HEK293 (cell line): ENCODE data around the gene PTX4.

Experiments
- CTCF ChIA-PET: fragments of 350-600 bp; formaldehyde crosslinking; extraction: SDS; loops from one replicate; lab custom pipeline; 2021; ENCODE audit warnings: antibody characterized with exemption; lab: Yijun Ruan, JAX
- POLR2A ChIA-PET: fragments of 300-600 bp; formaldehyde crosslinking; extraction: SDS; loops from one replicate; lab custom pipeline; 2020; ENCODE audit warnings: antibody characterized with exemption, inconsistent platforms; lab: Yijun Ruan, JAX
- H3K27ac ChIP-seq: fragments of 200-500 bp; sonication (Bioruptor generic); 2 replicates; pipeline ENCODE4 v1.5.1; 2014; ENCODE audit warnings: low read depth, low read length, control low read depth, inconsistent platforms; ENCODE audit errors: extremely low read depth
- H3K36me3 ChIP-seq, 2 experiments: fragments of 200-500 bp in 1 of 2; sonication (Bioruptor generic) in 1 of 2; 1 replicate in 1 of 2; 2 replicates in 1 of 2; pipeline ENCODE4 v1.5.1; 2014 to 2017; ENCODE audit warnings: inconsistent platforms in 2 of 2, low read length in 2 of 2; ENCODE audit not compliant: control insufficient read depth in 2 of 2, insufficient read depth in 1 of 2
- H3K4me1 ChIP-seq: fragments of 200-500 bp; sonication (Bioruptor generic); 2 replicates; pipeline ENCODE4 v1.5.1; 2014; ENCODE audit warnings: mild to moderate bottlenecking, low read length, inconsistent platforms; ENCODE audit not compliant: control insufficient read depth, insufficient read depth
- H3K4me3 ChIP-seq: 2 replicates; pipeline ENCODE4 v1.5.1; 2011; ENCODE audit warnings: low read depth, mild to moderate bottlenecking, control low read depth, low read length, moderate library complexity
- H3K9me3 ChIP-seq: fragments of 200-500 bp; sonication (Bioruptor generic); 2 replicates; pipeline ENCODE4 v1.5.1; 2014; ENCODE audit warnings: low read depth, low read length, inconsistent platforms; ENCODE audit not compliant: control insufficient read depth, insufficient read depth
- GLIS2 ChIP-seq: fragments of 450-650 bp; formaldehyde crosslinking; IDR thresholded peaks from 2 replicates; pipeline ENCODE4 v1.5.1; 2016; ENCODE audit warnings: missing biosample characterization, missing genetic modification characterization
- KLF10 ChIP-seq: fragments of 450-650 bp; IDR thresholded peaks from 2 replicates; pipeline ENCODE4 v1.5.1; 2018; ENCODE audit warnings: missing biosample characterization, mild to moderate bottlenecking, missing genetic modification characterization
- KLF8 ChIP-seq: fragments of 450-650 bp; formaldehyde crosslinking; IDR thresholded peaks from 2 replicates; pipeline ENCODE4 v1.5.1; 2016; ENCODE audit warnings: missing biosample characterization, missing genetic modification characterization
- MEIS1 ChIP-seq: sonication (generic); formaldehyde crosslinking; IDR thresholded peaks from 2 replicates; pipeline ENCODE4 v1.8.1; 2022; ENCODE audit warnings: missing genetic modification reagents, mild to moderate bottlenecking, borderline replicate concordance
- PRDM1 ChIP-seq: fragments of 450-650 bp; formaldehyde crosslinking; IDR thresholded peaks from 2 replicates; pipeline ENCODE4; 2016; ENCODE audit warnings: missing biosample characterization, missing genetic modification characterization
- RBAK ChIP-seq: fragments of 450-650 bp; formaldehyde crosslinking; IDR thresholded peaks from 2 replicates; pipeline ENCODE4 v1.5.1; 2016; ENCODE audit warnings: missing biosample characterization, missing genetic modification characterization
- ZBTB26 ChIP-seq: fragments of 450-650 bp; formaldehyde crosslinking; optimal IDR thresholded peaks from 2 replicates; pipeline ENCODE3; 2016; ENCODE audit warnings: missing biosample characterization, mild to moderate bottlenecking, missing genetic modification characterization
- ZNF121 ChIP-seq: fragments of 450-650 bp; formaldehyde crosslinking; IDR thresholded peaks from 2 replicates; pipeline ENCODE4 v1.5.1; 2016; ENCODE audit warnings: missing biosample characterization, missing genetic modification characterization
- ZNF148 ChIP-seq: fragments of 450-650 bp; formaldehyde crosslinking; IDR thresholded peaks from 2 replicates; pipeline ENCODE4 v1.5.0; 2017; ENCODE audit warnings: missing biosample characterization, missing genetic modification characterization, borderline replicate concordance
- ZNF202 ChIP-seq: fragments of 450-650 bp; formaldehyde crosslinking; IDR thresholded peaks from 2 replicates; pipeline ENCODE4 v1.5.1; 2016; ENCODE audit warnings: missing biosample characterization, missing genetic modification characterization, borderline replicate concordance
- ZNF221 ChIP-seq: fragments of 450-650 bp; formaldehyde crosslinking; IDR thresholded peaks from 2 replicates; pipeline ENCODE4 v1.5.1; 2017; ENCODE audit warnings: missing biosample characterization, missing genetic modification characterization, borderline replicate concordance
- ZNF426 ChIP-seq: fragments of 450-650 bp; formaldehyde crosslinking; IDR thresholded peaks from 2 replicates; pipeline ENCODE4 v1.5.1; 2017; ENCODE audit warnings: missing biosample characterization, missing genetic modification characterization, mild to moderate bottlenecking, inconsistent platforms, moderate library complexity
- ZNF48 ChIP-seq: fragments of 450-650 bp; formaldehyde crosslinking; IDR thresholded peaks from 2 replicates; pipeline ENCODE4 v1.5.1; 2016; ENCODE audit warnings: missing biosample characterization, missing genetic modification characterization
- ZNF513 ChIP-seq: fragments of 450-650 bp; IDR thresholded peaks from 2 replicates; pipeline ENCODE4 v1.5.1; 2018; ENCODE audit warnings: missing biosample characterization, missing genetic modification characterization
- ZNF558 ChIP-seq: fragments of 450-650 bp; formaldehyde crosslinking; IDR thresholded peaks from 2 replicates; pipeline ENCODE4 v1.5.1; 2016; ENCODE audit warnings: missing biosample characterization, missing genetic modification characterization
- ZNF571 ChIP-seq: fragments of 450-650 bp; formaldehyde crosslinking; IDR thresholded peaks from 2 replicates; pipeline ENCODE4 v1.5.0; 2017; ENCODE audit warnings: missing biosample characterization, missing genetic modification characterization
- ZNF626 ChIP-seq: fragments of 450-650 bp; sonication (Bioruptor Pico); formaldehyde crosslinking; IDR thresholded peaks from 2 replicates; pipeline ENCODE4 v1.5.1; 2018; ENCODE audit warnings: missing biosample characterization, missing genetic modification characterization, inconsistent platforms
- ZNF660 ChIP-seq: fragments of 450-650 bp; IDR thresholded peaks from 2 replicates; pipeline ENCODE4 v1.5.1; 2018; ENCODE audit warnings: missing biosample characterization, mild to moderate bottlenecking, missing genetic modification characterization
- ZXDB ChIP-seq: fragments of 450-650 bp; formaldehyde crosslinking; IDR thresholded peaks from 2 replicates; pipeline ENCODE4 v1.5.1; 2016; ENCODE audit warnings: missing biosample characterization, missing genetic modification characterization

The PTX4 gene

GRCh38 chr16:1524366-1524765, 35.6 kb upstream of the PTX4 start:
- H3K36me3 ChIP-seq, result peaks cover 0 to 21% of the 10 kb centered on the region in 2 experiments; a peak in 1 of 3 replicates
- ChIA-PET CTCF (no interaction called here), POLR2A (no interaction called here)

GRCh38 chr16:1523581-1524245, 35.0 kb upstream of the PTX4 start:
- H3K4me3 ChIP-seq, result no peak overlapping the region
- TF ChIP-seq MEIS1 (CRISPR knock-in tag) (no peak), ZXDB (tag by site-specific recombination) (no peak), ZNF660 (no peak), ZNF626 (tag by site-specific recombination) (no peak), GLIS2 (tag by site-specific recombination) (no peak), ZNF121 (tag by site-specific recombination) (no peak)
- no peaks in the 10 kb centered on the region for H3K9me3 ChIP-seq
- H3K4me1 ChIP-seq, result no peaks in the 10 kb centered on the region
- no peak overlapping the region for H3K27ac ChIP-seq
- ChIA-PET POLR2A (no interaction called here), CTCF (interaction anchor here (0.6 kb wide), 1 partner anchor 106 kb away, joined by 4 read pairs; no protein-coding TSS in a partner anchor)
- peaks cover 0 to 22% of the 10 kb centered on the region in 2 experiments; a peak in 1 of 3 replicates for H3K36me3 ChIP-seq

More at GRCh38 chr16:1524366-1524765, 35.6 kb upstream of the PTX4 start:
- no peaks in the 10 kb centered on the region for H3K4me1 ChIP-seq
- no peak overlapping the region for H3K4me3 ChIP-seq
- no peaks in the 10 kb centered on the region for H3K9me3 ChIP-seq
- no peak overlapping the region for H3K27ac ChIP-seq
- TF ChIP-seq ZNF221 (no peak), ZNF571 (no peak), PRDM1 (no peak), ZNF148 (tag by site-specific recombination) (no peak), RBAK (tag by site-specific recombination) (no peak), ZNF558 (tag by site-specific recombination) (no peak), ZBTB26 (tag by site-specific recombination) (no peak), KLF8 (no peak), KLF10 (tag by site-specific recombination) (no peak), ZNF202 (tag by site-specific recombination) (no peak), ZNF513 (tag by site-specific recombination) (no peak), ZNF426 (tag by site-specific recombination) (no peak), ZNF48 (tag by site-specific recombination) (no peak)
